H9 (cell line): ENCODE results near the gene NTSR1. TPM values are rescaled to one million over a fixed set of nuclear protein-coding genes. Genes with fewer than 3 reads are reported as not detected.

Source experiments
- DNase-seq: peaks from one replicate; pipeline ENCODE4 v3.0.0-alpha.2; 2017
- H2AFZ ChIP-seq: one replicate; pipeline ENCODE4 v1.6.1; 2013; ENCODE audit warnings: mild to moderate bottlenecking, low read length, control low read depth, moderate library complexity
- H2AK5ac ChIP-seq: 2 replicates; pipeline ENCODE4 v1.6.1; 2013; ENCODE audit warnings: low read length, control low read depth, mixed read lengths; ENCODE audit not compliant: insufficient read length
- H2BK120ac ChIP-seq: one replicate; pipeline ENCODE4 v1.6.1; 2013; ENCODE audit warnings: low read depth, mild to moderate bottlenecking, low read length, control low read depth, inconsistent platforms; ENCODE audit not compliant: poor library complexity, severe bottlenecking
- H2BK12ac ChIP-seq: 2 replicates; pipeline ENCODE4 v1.6.1; 2013; ENCODE audit warnings: low read length, control low read depth, mixed read lengths, low read depth; ENCODE audit not compliant: insufficient read length
- H2BK15ac ChIP-seq: 2 replicates; pipeline ENCODE4 v1.6.1; 2013; ENCODE audit warnings: low read depth, low read length, control low read depth
- H2BK20ac ChIP-seq: one replicate; pipeline ENCODE4 v1.6.1; 2013; ENCODE audit warnings: low read depth, mild to moderate bottlenecking, low read length, control low read depth, inconsistent platforms; ENCODE audit not compliant: poor library complexity, severe bottlenecking
- H2BK5ac ChIP-seq: 2 replicates; pipeline ENCODE4 v1.6.1; 2013; ENCODE audit warnings: low read length, control low read depth, mixed read lengths; ENCODE audit not compliant: insufficient read length
- H3K14ac ChIP-seq: 2 replicates; pipeline ENCODE4 v1.6.1; 2013; ENCODE audit warnings: low read length, control low read depth; ENCODE audit not compliant: insufficient read depth
- H3K18ac ChIP-seq: 2 replicates; pipeline ENCODE4 v1.6.1; 2013; ENCODE audit warnings: low read depth, mild to moderate bottlenecking, mixed read lengths, low read length, control low read depth; ENCODE audit not compliant: insufficient read length
- H3K23ac ChIP-seq: 2 replicates; pipeline ENCODE4 v1.6.1; 2013; ENCODE audit warnings: low read length, control low read depth, mixed read lengths, low read depth; ENCODE audit not compliant: insufficient read length
- H3K23me2 ChIP-seq: 2 replicates; pipeline ENCODE4 v1.6.1; 2013; ENCODE audit warnings: low read depth, mild to moderate bottlenecking, mixed read lengths, low read length, control low read depth; ENCODE audit not compliant: insufficient read length, poor library complexity, severe bottlenecking
- H3K27ac ChIP-seq: 2 replicates; pipeline ENCODE4 v1.5.1; 2013; ENCODE audit warnings: low read length, control low read depth, mixed read lengths, low read depth; ENCODE audit not compliant: insufficient read length
- H3K27me3 ChIP-seq: 2 replicates; pipeline ENCODE4 v1.6.1; 2013; ENCODE audit warnings: low read length, control low read depth, inconsistent platforms; ENCODE audit not compliant: insufficient read depth
- H3K4ac ChIP-seq: 2 replicates; pipeline ENCODE4 v1.6.1; 2013; ENCODE audit warnings: low read depth, mild to moderate bottlenecking, control low read depth, inconsistent platforms, low read length, moderate library complexity
- H3K4me1 ChIP-seq: 2 replicates; pipeline ENCODE4 v1.6.1; 2013; ENCODE audit warnings: low read length, control low read depth, inconsistent platforms; ENCODE audit not compliant: insufficient read depth
- H3K4me2 ChIP-seq: 2 replicates; pipeline ENCODE4 v1.6.1; 2013; ENCODE audit warnings: low read length, control low read depth, mixed read lengths; ENCODE audit not compliant: insufficient read length, insufficient read depth
- H3K56ac ChIP-seq: 2 replicates; pipeline ENCODE4 v1.6.1; 2013; ENCODE audit warnings: low read depth, mild to moderate bottlenecking, mixed read lengths, low read length, control low read depth; ENCODE audit not compliant: insufficient read length
- H3K79me1 ChIP-seq: 2 replicates; pipeline ENCODE4 v1.6.1; 2013; ENCODE audit warnings: low read depth, mild to moderate bottlenecking, moderate library complexity, low read length, control low read depth, inconsistent platforms; ENCODE audit not compliant: insufficient read depth, poor library complexity, severe bottlenecking
- H3K79me2 ChIP-seq: 2 replicates; pipeline ENCODE4 v1.6.1; 2013; ENCODE audit warnings: low read length, control low read depth, inconsistent platforms; ENCODE audit not compliant: insufficient read depth
- H3K9ac ChIP-seq: 2 replicates; pipeline ENCODE4 v1.6.1; 2013; ENCODE audit warnings: low read length, control low read depth, mixed read lengths; ENCODE audit not compliant: insufficient read length; ENCODE audit errors: extremely low read depth
- H3K9me3 ChIP-seq: one replicate; pipeline ENCODE4 v1.6.1; 2013; ENCODE audit warnings: low read depth, low read length, inconsistent platforms; ENCODE audit not compliant: control insufficient read depth
- H3T11ph ChIP-seq: one replicate; pipeline ENCODE4 v1.6.1; 2013; ENCODE audit warnings: mild to moderate bottlenecking, low read length, control low read depth, inconsistent platforms
- H4K20me1 ChIP-seq: one replicate; pipeline ENCODE4 v1.6.1; 2013; ENCODE audit not compliant: control insufficient read depth, insufficient read length, insufficient read depth
- H4K5ac ChIP-seq: 2 replicates; pipeline ENCODE4 v1.6.1; 2013; ENCODE audit warnings: low read depth, mild to moderate bottlenecking, mixed read lengths, low read length, control low read depth; ENCODE audit not compliant: insufficient read length
- H4K8ac ChIP-seq: replicated peaks from 2 replicates; pipeline ENCODE4 v1.6.1; 2013; ENCODE audit warnings: low read length, control low read depth, mixed read lengths, low read depth; ENCODE audit not compliant: insufficient read length
- H4K91ac ChIP-seq: 2 replicates; pipeline ENCODE4 v1.6.1; 2013; ENCODE audit warnings: low read depth, mild to moderate bottlenecking, moderate library complexity, mixed read lengths, low read length, control low read depth; ENCODE audit not compliant: insufficient read length
- H3K27ac Mint-ChIP-seq, 3 experiments: 2 replicates in 2 of 3; 3 replicates in 1 of 3; pipeline ENCODE4 v1.8.0; 2020 to 2021; ENCODE audit warnings: mixed read lengths in 3 of 3, mild to moderate bottlenecking in 1 of 3, moderate library complexity in 1 of 3
- H3K27me3 Mint-ChIP-seq: 2 replicates; pipeline ENCODE4 v1.8.0; 2021; ENCODE audit warnings: low read depth, mild to moderate bottlenecking, moderate library complexity, mixed read lengths
- H3K36me3 Mint-ChIP-seq, 3 experiments: 2 replicates in 2 of 3; 3 replicates in 1 of 3; pipeline ENCODE4 v1.8.0; 2020 to 2021; ENCODE audit warnings: low read depth in 3 of 3, mixed read lengths in 3 of 3; ENCODE audit not compliant: insufficient read depth in 1 of 3
- H3K4me1 Mint-ChIP-seq, 2 experiments: 2 replicates each; pipeline ENCODE4 v1.8.0; 2020; ENCODE audit warnings: mixed read lengths in 2 of 2
- H3K4me3 Mint-ChIP-seq, 2 experiments: 2 replicates in 1 of 2; 3 replicates in 1 of 2; pipeline ENCODE4 v1.8.0; 2020 to 2021; ENCODE audit warnings: mild to moderate bottlenecking in 2 of 2, mixed read lengths in 2 of 2, moderate library complexity in 1 of 2
- H3K9me3 Mint-ChIP-seq, 2 experiments: 2 replicates in 1 of 2; 3 replicates in 1 of 2; pipeline ENCODE4 v1.8.0; 2020; ENCODE audit warnings: mild to moderate bottlenecking in 2 of 2, mixed read lengths in 2 of 2, moderate library complexity in 1 of 2
- CTCF ChIP-seq: fragments of 200-600 bp; sonication (generic); conservative IDR thresholded peaks from 3 replicates; pipeline ENCODE4 v1.8.0; 2021; ENCODE audit warnings: antibody characterized with exemption, mild to moderate bottlenecking
- WGBS: extraction: QIAGEN DNeasy Blood & Tissue Kit; methylation state at CpG from one replicate; pipeline ENCODE4 v1.1.7; 2013; ENCODE audit warnings: missing lambda C conversion rate, low lambda C conversion rate, mixed read lengths; ENCODE audit not compliant: insufficient read length; ENCODE audit errors: extremely low coverage; 5-methylcytosine and 5-hydroxymethylcytosine counted together
- total RNA-seq: library from RNA; stranded (reverse); gene quantifications from 2 replicates; pipeline ENCODE4 v1.2.1, GENCODE V29; 2021

The NTSR1 gene
- total RNA-seq, 1 experiment from 2014 or later = 0.11 TPM

DNA sequence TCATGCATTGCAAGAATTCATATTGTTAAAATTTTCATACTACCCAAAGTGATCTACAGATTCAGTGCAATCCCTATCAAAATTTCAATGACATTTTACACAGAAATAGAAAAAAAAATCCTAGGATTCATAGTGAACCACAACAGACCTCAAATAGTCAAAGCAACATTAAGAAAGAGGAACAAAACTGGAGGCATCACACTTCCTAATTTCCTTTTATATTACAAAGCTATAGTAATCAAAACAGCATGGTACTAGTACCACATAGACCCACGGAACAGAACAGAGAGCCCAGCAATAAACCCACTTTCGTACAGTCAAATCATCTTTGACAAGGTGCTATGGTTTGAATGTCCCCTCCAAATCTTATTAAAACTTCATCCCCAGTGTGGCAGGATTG, 39.7 kb downstream of the NTSR1 start:
- Histone ChIP-seq H3K23ac (no peak overlapping the region), H3K23me2 (no peaks in the 10 kb centered on the region), H4K20me1 (no peaks in the 10 kb centered on the region), H3T11ph (no peak overlapping the region), H3K79me1 (no peaks in the 10 kb centered on the region), H3K79me2 (no peaks in the 10 kb centered on the region), H3K27me3 (no peaks in the 10 kb centered on the region), H3K14ac (no peak overlapping the region), H2BK120ac (no peak overlapping the region), H2BK15ac (no peak overlapping the region), H3K56ac (no peak overlapping the region), H2BK12ac (no peak overlapping the region), H3K9ac (no peak overlapping the region), H3K4ac (no peak overlapping the region), H2AK5ac (no peak overlapping the region), H3K9me3 (no peaks in the 10 kb centered on the region), H4K5ac (no peak overlapping the region), H2BK5ac (no peak overlapping the region), H3K4me1 (0 out of 2 replicates have a peak, but pooled peaks cover 3% of the 10 kb centered on the region), H3K18ac (no peak overlapping the region), H4K91ac (no peak overlapping the region), H3K4me2 (no peak overlapping the region), H2BK20ac (no peak overlapping the region), H3K27ac (no peak overlapping the region), H4K8ac (no peak overlapping the region), H2AFZ (no peak overlapping the region)
- H3K27ac Mint-ChIP-seq = no peak overlapping the region
- no peaks in the 10 kb centered on the region for H3K36me3 Mint-ChIP-seq
- H3K4me1 Mint-ChIP-seq = peaks cover 5 to 22% of the 10 kb centered on the region in 2 experiments; a peak in 3 of 4 replicates
- H3K9me3 Mint-ChIP-seq = no peaks in the 10 kb centered on the region; a peak in 1 of 5 replicates
- TF ChIP-seq CTCF = no peak
- DNase-seq = no peak
- H3K4me3 Mint-ChIP-seq = no peak overlapping the region
- WGBS = no CpG with 5 or more reads among the region's 2 CpGs
- H3K27me3 Mint-ChIP-seq = peaks cover 5% of the 10 kb centered on the region
